Muscle of leg (tissue), 16 donors: ENCODE measurements around the gene ZNF503. TPM values are rescaled to one million over a fixed set of nuclear protein-coding genes. Genes with fewer than 3 reads are reported as not detected.

Experiments
- DNase-seq: peaks from one replicate; pipeline ENCODE4 v3.0.0; 2013
- H3K27ac ChIP-seq: one replicate; pipeline ENCODE4 v1.5.1; 2013; ENCODE audit warnings: mild to moderate bottlenecking, low read length, control low read depth
- H3K27me3 ChIP-seq: one replicate; pipeline ENCODE4 v1.6.1; 2013; ENCODE audit warnings: low read length; ENCODE audit not compliant: control insufficient read depth, insufficient read depth
- H3K36me3 ChIP-seq: one replicate; pipeline ENCODE4 v1.6.1; 2013; ENCODE audit warnings: low read length; ENCODE audit not compliant: control insufficient read depth, insufficient read depth
- H3K4me1 ChIP-seq: one replicate; pipeline ENCODE4 v1.6.1; 2013; ENCODE audit warnings: low read length; ENCODE audit not compliant: control insufficient read depth, insufficient read depth
- H3K4me3 ChIP-seq: one replicate; pipeline ENCODE4 v1.5.1; 2013; ENCODE audit warnings: low read length, control low read depth
- H3K9me3 ChIP-seq: replicated peaks from 2 replicates; pipeline ENCODE4 v1.6.1; 2013; ENCODE audit warnings: low read depth, low read length; ENCODE audit not compliant: control insufficient read depth
- WGBS: methylation state at CpG from one replicate; pipeline ENCODE4 v1.1.5; 2013; ENCODE audit warnings: missing lambda C conversion rate; ENCODE audit not compliant: insufficient coverage; 5-methylcytosine and 5-hydroxymethylcytosine counted together
- long read RNA-seq, 11 donors: transcript quantifications; one replicate each; lab custom pipeline, GENCODE V29; 2026
- polyA plus RNA-seq, 8 donors: library from polyadenylated mRNA; unstranded; fragments of 120-200 nt; gene quantifications; one replicate each; pipeline versions ENCODE4 v1.2.1 to v1.2.3, GENCODE V29; 2013; ENCODE audit warnings: inconsistent platforms in 1 of 8, low replicate concordance in 1 of 8; ENCODE audit not compliant: insufficient read length in 8 of 8, insufficient read depth in 1 of 8
- total RNA-seq: library from RNA; stranded (reverse); fragments of 120-200 nt; gene quantifications from one replicate; pipeline ENCODE4 v1.2.4, GENCODE V29; 2013

ZNF503 gene
- total RNA-seq (3.6 TPM), polyA plus RNA-seq (10 to 100 TPM in 7 of 8 donors, 1 to 10 TPM in 1; 8.0 to 19.1 (median 13.7) TPM)
- long read RNA-seq, donor 1, transcript ZNF503-201 (2 exons, 3,347 nt), result major isoform, 7 of 15 reads
- long read RNA-seq, donor 1, partial matches to known transcripts, result 8 of 15 reads
- long read RNA-seq, donor 1, other reads (novel, unspliced or antisense), result 0 of 15 reads
- long read RNA-seq, donor 2, result 0 reads
- long read RNA-seq, donor 3, transcript ZNF503-201 (2 exons, 3,347 nt), result major isoform, 7 of 7 reads
- long read RNA-seq, donor 3, partial matches to known transcripts, result 0 of 7 reads
- long read RNA-seq, donor 3, other reads (novel, unspliced or antisense), result 0 of 7 reads
- long read RNA-seq, donor 4, transcript ZNF503-201 (2 exons, 3,347 nt), result major isoform, 6 of 6 reads
- long read RNA-seq, donor 4, partial matches to known transcripts, result 0 of 6 reads
- long read RNA-seq, donor 4, other reads (novel, unspliced or antisense), result 0 of 6 reads
- long read RNA-seq, donor 5, transcript ZNF503-201 (2 exons, 3,347 nt), result major isoform, 7 of 7 reads
- long read RNA-seq, donor 5, partial matches to known transcripts, result 0 of 7 reads
- long read RNA-seq, donor 5, other reads (novel, unspliced or antisense), result 0 of 7 reads
- long read RNA-seq, donor 6, transcript ZNF503-201 (2 exons, 3,347 nt), result major isoform, 6 of 6 reads
- long read RNA-seq, donor 6, partial matches to known transcripts, result 0 of 6 reads
- long read RNA-seq, donor 6, other reads (novel, unspliced or antisense), result 0 of 6 reads
- long read RNA-seq, donor 7, partial matches to known transcripts, result 0 of 4 reads
- long read RNA-seq, donor 7, other reads (novel, unspliced or antisense), result 0 of 4 reads
- long read RNA-seq, donor 8, partial matches to known transcripts, result 0 of 1 reads
- long read RNA-seq, donor 8, other reads (novel, unspliced or antisense), result 0 of 1 reads
- long read RNA-seq, donor 9, transcript ZNF503-201 (2 exons, 3,347 nt), result major isoform, 5 of 5 reads
- long read RNA-seq, donor 9, partial matches to known transcripts, result 0 of 5 reads
- long read RNA-seq, donor 9, other reads (novel, unspliced or antisense), result 0 of 5 reads
- long read RNA-seq, donor 10, partial matches to known transcripts, result 0 of 1 reads
- long read RNA-seq, donor 10, other reads (novel, unspliced or antisense), result 0 of 1 reads
- long read RNA-seq, donor 11, transcript ZNF503-201 (2 exons, 3,347 nt), result major isoform, 5 of 5 reads
- long read RNA-seq, donor 11, partial matches to known transcripts, result 0 of 5 reads
- long read RNA-seq, donor 11, other reads (novel, unspliced or antisense), result 0 of 5 reads

GRCh38 chr10:75401569-75402485, at the start of gene ZNF503:
TSS of gene ZNF503 (minus strand) at chr10:75401764. CDS start at chr10:75401419, 345 bp downstream.
- under 1% methylated on average over 81 of the region's 88 CpGs for WGBS
- Histone ChIP-seq H3K27ac (peak within 1 kb of the TSS; percentile 99), H3K27me3 (peaks cover 81% of the 10 kb centered on the region), H3K9me3 (no peaks in the 10 kb centered on the region), H3K4me1 (peaks cover 34% of the 10 kb centered on the region), H3K4me3 (peak within 1 kb of the TSS; percentile 87), H3K36me3 (peaks cover 7% of the 10 kb centered on the region)
- peak; percentile 100 for DNase-seq

- DNase-seq, result no peak
- Histone ChIP-seq H3K4me3 (no peak overlapping the region), H3K27me3 (peaks cover 6% of the 10 kb centered on the region), H3K36me3 (no peaks in the 10 kb centered on the region), H3K4me1 (peaks cover 11% of the 10 kb centered on the region), H3K9me3 (peaks cover 8% of the 10 kb centered on the region), H3K27ac (no peak overlapping the region)
- WGBS, result 89% methylated on average over 4 of the region's 18 CpGs
Measured at GRCh38 chr10:75450644-75451640, 49.4 kb upstream of the ZNF503 start.

- H3K9me3 ChIP-seq, result peaks cover 9% of the 10 kb centered on the region
- peaks cover 11% of the 10 kb centered on the region for H3K4me1 ChIP-seq
- no peak for DNase-seq
- no peak overlapping the region for H3K27ac ChIP-seq
- no peak overlapping the region for H3K4me3 ChIP-seq
- no CpG with 5 or more reads among the region's 4 CpGs for WGBS
- no peaks in the 10 kb centered on the region for H3K36me3 ChIP-seq
- H3K27me3 ChIP-seq, result peaks cover 6% of the 10 kb centered on the region
Measured at GRCh38 chr10:75450075-75450445, 48.5 kb upstream of the ZNF503 start.

GRCh38 chr10:75449382-75450074, 48.0 kb upstream of the ZNF503 start:
- Histone ChIP-seq H3K4me1 (peaks cover 11% of the 10 kb centered on the region), H3K27me3 (peaks cover 6% of the 10 kb centered on the region), H3K9me3 (peaks cover 11% of the 10 kb centered on the region), H3K4me3 (no peak overlapping the region), H3K36me3 (no peaks in the 10 kb centered on the region), H3K27ac (no peak overlapping the region)
- DNase-seq, result peak; percentile 76
- no CpG with 5 or more reads among the region's 7 CpGs for WGBS

GRCh38 chr10:75448166-75448565, 46.6 kb upstream of the ZNF503 start:
- no peak overlapping the region for H3K4me3 ChIP-seq
- no CpG with 5 or more reads among the region's 2 CpGs for WGBS
- H3K4me1 ChIP-seq, result peaks cover 11% of the 10 kb centered on the region
- H3K36me3 ChIP-seq, result no peaks in the 10 kb centered on the region
- H3K9me3 ChIP-seq, result peaks cover 20% of the 10 kb centered on the region
- peaks cover 6% of the 10 kb centered on the region for H3K27me3 ChIP-seq
- no peak for DNase-seq
- no peak overlapping the region for H3K27ac ChIP-seq

- Histone ChIP-seq H3K9me3 (peaks cover 24% of the 10 kb centered on the region), H3K27me3 (peaks cover 3% of the 10 kb centered on the region), H3K4me1 (peaks cover 9% of the 10 kb centered on the region), H3K4me3 (no peak overlapping the region), H3K36me3 (no peaks in the 10 kb centered on the region), H3K27ac (no peak overlapping the region)
- WGBS, result 100% methylated on average over 1 of the region's 1 CpG
- DNase-seq, result no peak
Measured at GRCh38 chr10:75446508-75446907, 44.9 kb upstream of the ZNF503 start.

GRCh38 chr10:75444781-75445386, 43.3 kb upstream of the ZNF503 start:
- no peaks in the 10 kb centered on the region for H3K36me3 ChIP-seq
- peaks cover 6% of the 10 kb centered on the region for H3K4me1 ChIP-seq
- no peak overlapping the region for H3K4me3 ChIP-seq
- no peak overlapping the region for H3K27ac ChIP-seq
- DNase-seq, result no peak
- no CpG with 5 or more reads among the region's 3 CpGs for WGBS
- H3K9me3 ChIP-seq, result peaks cover 24% of the 10 kb centered on the region
- H3K27me3 ChIP-seq, result peaks cover 2% of the 10 kb centered on the region

GRCh38 chr10:75443362-75443761, 41.8 kb upstream of the ZNF503 start:
- peaks cover 24% of the 10 kb centered on the region for H3K9me3 ChIP-seq
- DNase-seq, result no peak
- no peaks in the 10 kb centered on the region for H3K36me3 ChIP-seq
- H3K4me1 ChIP-seq, result no peaks in the 10 kb centered on the region
- no peak overlapping the region for H3K4me3 ChIP-seq
- H3K27me3 ChIP-seq, result no peaks in the 10 kb centered on the region
- H3K27ac ChIP-seq, result no peak overlapping the region
- no CpG with 5 or more reads among the region's 2 CpGs for WGBS
